HepG2 (cell line): ENCODE data around the gene MFRP. TPM values are rescaled to one million over a fixed set of nuclear protein-coding genes. Genes with fewer than 3 reads are reported as not detected.

Experiments used
- ASH2L ChIP-seq: fragments of 300-600, 200-600 bp; sonication (generic); IDR thresholded peaks from 2 replicates; pipeline ENCODE4 v1.7.0; 2017; ENCODE audit warnings: low read depth, mild to moderate bottlenecking, moderate library complexity, mixed read lengths, low read length; ENCODE audit not compliant: insufficient read length
- ATF1 ChIP-seq: IDR thresholded peaks from 2 replicates; pipeline ENCODE4 v1.6.1; 2016; ENCODE audit warnings: mild to moderate bottlenecking, control low read depth
- NFIC ChIP-seq: IDR thresholded peaks from 2 replicates; pipeline ENCODE4 v1.6.1; 2012; ENCODE audit warnings: mild to moderate bottlenecking, low read length, inconsistent platforms
- PITX1 ChIP-seq: sonication (generic); formaldehyde crosslinking; IDR thresholded peaks from 2 replicates; pipeline ENCODE4 v1.5.1; 2020; ENCODE audit warnings: mild to moderate bottlenecking, missing genetic modification reagents
- PPARG ChIP-seq: conservative IDR thresholded peaks from 2 replicates; pipeline ENCODE4 v1.6.1; 2016; ENCODE audit warnings: missing biosample characterization, missing genetic modification reagents
- RAD51 ChIP-seq: fragments of 450-650 bp; IDR thresholded peaks from 2 replicates; pipeline ENCODE4 v1.6.1; 2016; ENCODE audit warnings: borderline replicate concordance
- REST ChIP-seq, 2 experiments: IDR thresholded peaks; 2 replicates each; pipeline ENCODE4 v1.6.1; 2011 to 2012; ENCODE audit warnings: low read length in 2 of 2, borderline replicate concordance in 1 of 2, low read depth in 1 of 2, mild to moderate bottlenecking in 1 of 2, moderate library complexity in 1 of 2
- SMARCE1 ChIP-seq: fragments of 450-650 bp; IDR thresholded peaks from 2 replicates; pipeline ENCODE4 v1.6.1; 2017; ENCODE audit warnings: borderline replicate concordance
- YEATS2 ChIP-seq: sonication (generic); formaldehyde crosslinking; IDR thresholded peaks from 2 replicates; pipeline ENCODE4 v1.4.0; 2020; ENCODE audit warnings: missing genetic modification reagents, borderline replicate concordance
- ZNF34 ChIP-seq: sonication (generic); formaldehyde crosslinking; IDR thresholded peaks from 2 replicates; pipeline ENCODE4 v1.4.0; 2020; ENCODE audit warnings: mild to moderate bottlenecking, missing genetic modification reagents, borderline replicate concordance
- ZNF737 ChIP-seq: sonication (generic); formaldehyde crosslinking; IDR thresholded peaks from 2 replicates; pipeline ENCODE4 v1.5.0; 2020; ENCODE audit warnings: missing genetic modification reagents, mild to moderate bottlenecking, borderline replicate concordance
- ZNF740 ChIP-seq: sonication (generic); formaldehyde crosslinking; IDR thresholded peaks from 2 replicates; pipeline ENCODE4 v1.4.0; 2020; ENCODE audit warnings: missing genetic modification reagents
- ZSCAN12 ChIP-seq: sonication (generic); formaldehyde crosslinking; IDR thresholded peaks from 2 replicates; pipeline ENCODE4 v1.9.0; 2021; ENCODE audit warnings: mild to moderate bottlenecking, missing genetic modification reagents
- polyA plus RNA-seq, 8 experiments: library from polyadenylated mRNA; depleted of rRNA in 3 of 8; stranded (reverse) in 7 of 8; unstranded in 1 of 8; fragments of >200 nt; fragmentation: Illumina TruSeq in 4 of 8; extraction: Trizol in 4 of 8; gene quantifications; 2 replicates each; pipeline versions ENCODE4 v1.2.1 to v1.2.3, GENCODE V29; 2011 to 2016; ENCODE audit warnings: low read depth in 4 of 8, missing spikeins in 1 of 8, mixed read lengths in 1 of 8; ENCODE audit not compliant: insufficient read depth in 1 of 8
- total RNA-seq, 5 experiments: library from RNA; depleted of rRNA; stranded (reverse); fragments of >200 nt; fragmentation: Illumina TruSeq; extraction: Trizol; gene quantifications; 2 replicates each; pipeline ENCODE4 v1.2.3, GENCODE V29; 2016; ENCODE audit warnings: low read depth in 1 of 5
- TF ChIP-seq, protein P1 (sequence below): sonication (generic); formaldehyde crosslinking; IDR thresholded peaks from 2 replicates; pipeline ENCODE4 v1.8.0; 2022; ENCODE audit warnings: mild to moderate bottlenecking, missing genetic modification reagents
- TF ChIP-seq, protein P2 (sequence below): IDR thresholded peaks from 2 replicates; pipeline ENCODE4 v1.6.1; 2016; ENCODE audit warnings: mild to moderate bottlenecking
- TF ChIP-seq, protein P3 (sequence below): sonication (generic); formaldehyde crosslinking; IDR thresholded peaks from 2 replicates; pipeline ENCODE4 v1.8.0; 2022; ENCODE audit warnings: mild to moderate bottlenecking, missing genetic modification reagents, moderate library complexity

MFRP gene
- total and polyA plus RNA-seq, 2 of the 13 experiments (the other 11 are each of a cell fraction or from before 2014, with no cell fraction given): not detected

DNA sequence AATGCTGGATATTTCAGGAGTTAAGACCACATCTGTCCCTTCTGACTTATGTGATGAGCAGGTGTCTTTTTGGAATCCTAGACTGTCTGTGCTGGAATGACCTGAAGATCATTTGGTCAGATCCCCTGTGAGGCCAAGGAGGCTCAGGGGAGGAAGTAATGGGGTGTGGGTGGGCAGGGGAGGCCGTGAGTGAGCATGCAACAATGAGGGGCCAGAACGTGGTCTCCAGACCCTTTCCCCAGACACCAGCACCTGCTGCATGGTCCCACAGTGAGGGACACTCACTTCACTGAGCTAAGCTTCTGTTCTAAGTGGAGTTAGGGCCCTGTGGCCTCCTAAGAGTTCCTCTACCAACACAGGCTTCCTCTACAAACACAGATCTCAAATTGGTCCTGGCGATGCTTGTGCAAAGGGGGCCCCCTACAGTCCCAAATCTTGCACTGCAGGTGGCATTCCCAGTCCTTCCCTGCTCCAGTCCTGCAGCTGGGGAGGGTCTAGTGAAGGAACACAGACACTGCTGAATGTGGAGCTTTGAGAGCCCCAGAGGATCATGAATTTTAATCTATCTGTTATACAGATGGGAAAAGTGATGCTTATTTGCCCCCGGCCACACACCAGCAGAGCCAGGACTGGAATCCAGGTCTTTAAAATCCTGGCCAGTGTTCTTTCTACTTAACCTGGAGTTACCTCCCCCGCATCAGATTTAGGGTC lies 27.6 kb upstream of the MFRP start (continued):
- TF ChIP-seq, protein P1, sequence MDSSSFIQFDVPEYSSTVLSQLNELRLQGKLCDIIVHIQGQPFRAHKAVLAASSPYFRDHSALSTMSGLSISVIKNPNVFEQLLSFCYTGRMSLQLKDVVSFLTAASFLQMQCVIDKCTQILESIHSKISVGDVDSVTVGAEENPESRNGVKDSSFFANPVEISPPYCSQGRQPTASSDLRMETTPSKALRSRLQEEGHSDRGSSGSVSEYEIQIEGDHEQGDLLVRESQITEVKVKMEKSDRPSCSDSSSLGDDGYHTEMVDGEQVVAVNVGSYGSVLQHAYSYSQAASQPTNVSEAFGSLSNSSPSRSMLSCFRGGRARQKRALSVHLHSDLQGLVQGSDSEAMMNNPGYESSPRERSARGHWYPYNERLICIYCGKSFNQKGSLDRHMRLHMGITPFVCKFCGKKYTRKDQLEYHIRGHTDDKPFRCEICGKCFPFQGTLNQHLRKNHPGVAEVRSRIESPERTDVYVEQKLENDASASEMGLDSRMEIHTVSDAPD (CRISPR knock-in tag): no peak
- TF ChIP-seq, protein P2, sequence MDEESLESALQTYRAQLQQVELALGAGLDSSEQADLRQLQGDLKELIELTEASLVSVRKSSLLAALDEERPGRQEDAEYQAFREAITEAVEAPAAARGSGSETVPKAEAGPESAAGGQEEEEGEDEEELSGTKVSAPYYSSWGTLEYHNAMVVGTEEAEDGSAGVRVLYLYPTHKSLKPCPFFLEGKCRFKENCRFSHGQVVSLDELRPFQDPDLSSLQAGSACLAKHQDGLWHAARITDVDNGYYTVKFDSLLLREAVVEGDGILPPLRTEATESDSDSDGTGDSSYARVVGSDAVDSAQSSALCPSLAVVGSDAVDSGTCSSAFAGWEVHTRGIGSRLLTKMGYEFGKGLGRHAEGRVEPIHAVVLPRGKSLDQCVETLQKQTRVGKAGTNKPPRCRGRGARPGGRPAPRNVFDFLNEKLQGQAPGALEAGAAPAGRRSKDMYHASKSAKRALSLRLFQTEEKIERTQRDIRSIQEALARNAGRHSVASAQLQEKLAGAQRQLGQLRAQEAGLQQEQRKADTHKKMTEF (CRISPR knock-in tag): 0 out of 2 replicates have a peak, but pooled peaks have one; percentile 41
- no peak for TF ChIP-seq ZNF34
- TF ChIP-seq RAD51: no peak
- no peak for TF ChIP-seq SMARCE1
- TF ChIP-seq PITX1 (CRISPR knock-in tag): 0 out of 2 replicates have a peak, but pooled peaks have one; percentile 20
- TF ChIP-seq ZNF740 (CRISPR knock-in tag): no peak
- 0 out of 2 replicates have a peak, but pooled peaks have one; percentile 12 for TF ChIP-seq PPARG (CRISPR knock-in tag)
- 0 out of 2 replicates have a peak, but pooled peaks have one; percentile 20 for TF ChIP-seq YEATS2
- TF ChIP-seq ATF1 (CRISPR knock-in tag): no peak
- TF ChIP-seq ZSCAN12 (CRISPR knock-in tag): no peak
- TF ChIP-seq NFIC: no peak
- no peak for TF ChIP-seq ZNF737 (CRISPR knock-in tag)
- no peak for TF ChIP-seq REST (IDR thresholded peaks at IDR 0.05; ENCODE audit: borderline replicate concordance in 1 of 2, low read depth in 1 of 2, low read length in 2 of 2)
- TF ChIP-seq ASH2L: no peak
- TF ChIP-seq, protein P3, sequence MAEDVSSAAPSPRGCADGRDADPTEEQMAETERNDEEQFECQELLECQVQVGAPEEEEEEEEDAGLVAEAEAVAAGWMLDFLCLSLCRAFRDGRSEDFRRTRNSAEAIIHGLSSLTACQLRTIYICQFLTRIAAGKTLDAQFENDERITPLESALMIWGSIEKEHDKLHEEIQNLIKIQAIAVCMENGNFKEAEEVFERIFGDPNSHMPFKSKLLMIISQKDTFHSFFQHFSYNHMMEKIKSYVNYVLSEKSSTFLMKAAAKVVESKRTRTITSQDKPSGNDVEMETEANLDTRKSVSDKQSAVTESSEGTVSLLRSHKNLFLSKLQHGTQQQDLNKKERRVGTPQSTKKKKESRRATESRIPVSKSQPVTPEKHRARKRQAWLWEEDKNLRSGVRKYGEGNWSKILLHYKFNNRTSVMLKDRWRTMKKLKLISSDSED (CRISPR knock-in tag): no peak
